Left renal pelvis (tissue), 4 donors: ENCODE results near the gene PEX14. TPM values are rescaled to one million over a fixed set of nuclear protein-coding genes. Genes with fewer than 3 reads are reported as not detected.

Source experiments
- DNase-seq, 4 donors: peaks; one replicate each; pipeline ENCODE4 v3.0.0-alpha.2; 2013; ENCODE audit warnings: low read depth in 4 of 4, low spot score in 3 of 4
- polyA plus RNA-seq, 4 donors: library from polyadenylated mRNA; unstranded; fragments of 120-200 nt; gene quantifications; one replicate each; pipeline ENCODE4 v1.2.1, GENCODE V29; 2013; ENCODE audit not compliant: insufficient read length in 4 of 4

PEX14 gene
- polyA plus RNA-seq, 4 donors, result 15.6 to 26.2 (median 19.3) TPM

DNA sequence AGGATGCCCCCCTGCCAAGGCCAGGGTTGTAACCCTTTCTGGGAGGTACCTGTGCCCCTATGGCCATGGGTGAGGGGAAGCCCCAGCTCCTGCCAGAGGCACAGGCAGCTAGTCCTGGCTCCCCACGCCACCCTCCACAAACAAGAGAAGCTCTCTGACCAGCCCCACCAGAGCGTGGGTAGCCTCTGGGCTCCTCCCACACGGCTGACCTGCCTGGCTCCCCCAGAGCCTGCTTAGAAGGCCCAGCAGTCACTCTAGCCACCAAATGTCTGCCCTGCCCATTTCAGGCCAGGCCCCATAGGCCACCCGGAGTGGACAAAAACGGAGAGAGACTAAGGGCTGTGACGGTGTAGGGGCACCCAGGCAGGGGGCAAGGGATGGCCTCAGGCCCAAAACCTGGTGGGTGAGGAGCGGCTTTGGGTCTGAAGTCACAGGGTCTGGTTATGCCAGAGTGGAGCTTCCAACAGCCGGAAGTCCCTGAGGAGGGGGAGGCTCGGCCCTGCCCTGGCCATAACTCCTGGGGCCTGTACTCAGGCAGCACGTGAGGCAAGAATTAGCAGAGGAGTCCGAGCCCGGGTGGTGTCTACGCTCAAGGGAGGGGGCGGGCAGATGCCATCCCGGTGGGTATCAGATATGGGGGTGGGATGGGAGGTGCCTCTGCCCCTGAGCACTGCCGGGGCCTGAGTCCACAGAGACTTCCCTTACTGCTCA is 166.2 kb downstream of the PEX14 start:
- no peak for DNase-seq

DNA sequence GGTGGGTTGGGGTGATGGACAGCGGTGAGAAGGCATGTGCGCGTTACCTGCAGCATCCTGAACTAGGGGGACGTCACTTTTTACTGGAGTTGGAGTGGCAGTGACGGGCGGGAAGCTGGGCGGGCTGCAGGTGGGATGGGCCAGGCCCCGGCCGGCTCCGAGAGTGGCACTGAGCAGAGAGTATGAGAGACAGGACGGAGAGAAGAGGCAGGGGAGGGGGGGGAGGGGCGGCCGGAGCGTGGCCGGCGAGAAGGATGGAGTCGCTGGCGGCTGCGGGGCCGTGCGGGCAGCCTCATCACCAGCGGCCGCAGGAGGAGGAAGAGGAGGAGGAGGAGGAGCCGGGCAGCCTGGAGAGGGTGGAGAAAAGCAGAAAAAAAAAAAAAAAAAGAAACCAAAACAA is 167.2 kb downstream of the PEX14 start:
- no peak for DNase-seq

- no peak for DNase-seq
These were observed 167.8 kb downstream of the PEX14 start for GRCh38 chr1:10642403-10643080.

DNA sequence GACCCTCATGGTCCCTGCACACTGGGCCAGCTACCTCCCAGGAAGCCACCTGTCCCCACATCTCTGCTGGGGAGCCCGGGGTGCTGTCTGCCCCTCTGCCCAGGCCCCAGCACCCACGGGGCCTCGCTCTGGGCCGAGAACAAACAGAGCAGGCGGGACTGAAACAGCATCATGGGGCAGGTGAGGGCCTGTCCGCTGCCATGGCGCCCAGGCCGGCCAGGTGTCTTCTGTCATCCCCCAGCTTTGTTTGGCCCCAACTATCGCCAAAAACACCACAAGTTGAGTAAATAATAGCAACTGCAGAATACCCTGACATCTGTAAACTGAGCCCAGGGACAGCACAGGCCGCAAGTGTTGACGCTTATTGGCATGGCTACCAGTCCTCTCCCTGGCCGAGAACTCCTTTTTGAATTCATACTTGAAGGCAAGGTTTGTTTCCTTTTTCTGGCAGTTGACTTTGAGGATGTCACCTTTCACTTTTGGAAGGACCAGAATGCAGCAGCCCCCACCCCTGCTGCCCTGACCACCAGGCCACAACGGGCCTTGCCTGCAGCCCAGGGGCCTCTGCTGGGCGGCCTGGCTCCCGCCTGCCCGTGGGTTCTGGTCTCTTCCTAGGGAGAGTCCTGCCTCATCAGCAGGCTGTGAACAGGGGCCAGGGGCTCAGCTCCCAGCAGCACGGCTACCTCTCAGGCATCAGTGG is 169.0 kb downstream of the PEX14 start:
- no peak for DNase-seq

- no peak for DNase-seq
These were observed 169.8 kb downstream of the PEX14 start for GRCh38 chr1:10644307-10645128.

DNA sequence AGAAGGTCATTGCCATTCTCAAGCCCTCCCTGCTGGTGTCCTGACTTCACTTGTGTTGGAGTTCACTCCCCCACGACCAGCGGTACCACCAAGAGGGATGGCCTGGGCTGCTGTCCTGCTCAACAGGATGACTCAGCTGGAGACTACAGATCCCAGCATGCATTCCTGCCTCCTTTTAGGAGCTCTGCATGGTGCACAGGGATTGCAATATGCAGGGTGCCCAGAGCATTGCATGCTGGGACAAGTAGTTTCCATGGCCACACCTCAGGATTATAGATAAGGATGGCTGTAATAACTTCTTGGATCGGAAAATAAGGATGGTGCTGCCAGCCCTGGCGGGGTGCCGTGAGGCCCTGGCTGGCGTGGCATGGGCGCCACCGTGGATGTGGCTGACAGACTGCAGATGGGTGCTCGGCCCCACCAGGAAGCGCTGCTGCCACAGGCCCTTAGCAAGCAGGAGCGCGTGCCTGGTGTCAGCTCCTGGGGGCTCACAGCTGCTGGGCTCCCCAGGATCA is 171.7 kb downstream of the PEX14 start:
- no peak for DNase-seq

GRCh38 chr1:10647414-10648170 is 172.8 kb downstream of the PEX14 start:
- DNase-seq, result no peak

DNA sequence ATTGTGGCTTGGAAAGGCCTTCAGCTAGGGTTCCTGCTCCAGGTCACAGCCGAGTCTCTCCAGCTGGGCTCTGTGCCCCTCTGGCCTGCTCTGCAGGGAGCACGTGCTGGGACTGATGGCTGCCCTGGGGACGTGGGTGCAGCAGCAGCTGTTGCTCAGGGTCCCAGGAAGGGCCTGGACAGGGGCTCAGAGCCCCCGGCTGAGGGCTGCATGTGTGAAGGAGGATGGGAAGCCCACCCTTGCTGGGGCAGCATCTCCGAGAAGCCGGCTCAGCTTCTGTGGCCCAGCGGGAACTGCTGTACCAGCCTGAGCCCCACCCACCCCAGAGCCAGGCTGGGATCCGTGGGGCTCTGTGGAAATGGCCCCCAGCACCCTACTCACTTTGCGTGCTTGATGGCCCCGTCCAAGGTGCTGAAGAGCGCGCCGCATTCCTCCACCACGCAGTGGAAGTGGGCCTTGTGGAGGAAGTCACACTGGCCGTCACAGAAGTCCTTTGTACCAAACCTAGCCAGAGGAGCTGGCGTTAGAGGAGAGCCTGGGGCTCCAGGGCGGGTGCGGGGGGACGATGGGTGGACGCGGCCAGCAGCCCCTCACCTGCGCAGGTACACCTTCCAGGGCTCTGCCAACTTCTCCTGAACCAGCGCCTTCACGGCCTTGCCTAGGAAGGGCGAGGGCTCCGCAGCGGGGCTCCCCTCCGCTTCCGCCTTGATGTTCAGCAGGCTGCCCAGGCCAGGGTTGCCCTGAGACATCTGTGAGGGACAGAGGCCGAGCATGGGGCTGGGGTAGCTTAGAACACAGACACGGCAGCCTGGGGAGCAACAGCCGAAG is 174.2 kb downstream of the PEX14 start:
- no peak for DNase-seq

- no peak for DNase-seq
These were observed 174.9 kb downstream of the PEX14 start for GRCh38 chr1:10649517-10650201.

GRCh38 chr1:10650556-10651388 is 176.0 kb downstream of the PEX14 start:
- no peak for DNase-seq

DNA sequence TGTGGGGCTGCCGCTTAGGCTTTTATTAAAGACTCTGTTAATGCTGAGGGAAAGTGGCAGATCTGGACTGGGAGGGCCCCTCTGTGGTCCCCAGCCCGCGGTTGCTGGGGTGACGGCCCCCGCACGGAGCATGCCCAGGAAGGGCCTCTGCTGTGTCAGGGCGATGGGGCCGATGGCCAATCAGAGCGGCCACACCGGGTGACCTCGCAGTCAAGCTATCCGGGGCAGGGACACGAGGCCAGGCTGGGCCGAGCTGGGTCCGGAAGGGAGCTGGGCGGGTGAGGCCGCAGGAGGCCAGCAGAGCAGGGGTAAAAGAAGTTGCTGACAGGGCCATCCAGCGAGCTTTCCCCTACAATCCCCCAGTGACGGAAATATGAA is 176.6 kb downstream of the PEX14 start:
- DNase-seq, result no peak

GRCh38 chr1:10651793-10652192 is 177.0 kb downstream of the PEX14 start:
- DNase-seq, result no peak

GRCh38 chr1:10652626-10653025 is 177.9 kb downstream of the PEX14 start:
- DNase-seq, result no peak

GRCh38 chr1:10653370-10654125 is 178.8 kb downstream of the PEX14 start:
- DNase-seq, result no peak

- DNase-seq, result no peak
These were observed 180.3 kb downstream of the PEX14 start for GRCh38 chr1:10655002-10655401.

- DNase-seq, result no peak
These were observed 181.7 kb downstream of the PEX14 start for GRCh38 chr1:10656431-10656830.
